Keratinocyte (primary cell): ENCODE results near the gene GJA4. TPM values are rescaled to one million over a fixed set of nuclear protein-coding genes. Genes with fewer than 3 reads are reported as not detected.
A peak's percentile ranks its signal among the peaks of the same experiment; 100 is the strongest.

ENCODE experiments used
- DNase-seq: peaks from one replicate; pipeline ENCODE4 v3.0.0-alpha.2; 2011; ENCODE audit warnings: low read depth, missing footprints, low spot score
- FAIRE-seq: peaks from 2 replicates; lab custom pipeline; 2011; peaks lifted over from hg19 to GRCh38; lab: Jason Lieb, UNC
- H2AFZ ChIP-seq: 2 replicates; pipeline ENCODE4 v1.6.0; 2012; ENCODE audit warnings: low read length, control low read depth, inconsistent platforms; ENCODE audit not compliant: control insufficient read depth
- H3K27ac ChIP-seq: 2 replicates; pipeline ENCODE4 v1.5.1; 2011; ENCODE audit warnings: low read length; ENCODE audit not compliant: control insufficient read depth, insufficient read depth
- H3K27me3 ChIP-seq: 3 replicates; pipeline ENCODE4 v1.6.0; 2011; ENCODE audit warnings: low read length; ENCODE audit not compliant: control insufficient read depth, insufficient read depth; ENCODE audit errors: extremely low read depth
- H3K36me3 ChIP-seq, 2 experiments: 2 replicates in 1 of 2; 3 replicates in 1 of 2; pipeline ENCODE4 v1.5.1; 2011; ENCODE audit warnings: low read length in 2 of 2, mild to moderate bottlenecking in 1 of 2; ENCODE audit not compliant: control insufficient read depth in 2 of 2, insufficient read depth in 2 of 2; ENCODE audit errors: extremely low read depth in 1 of 2
- H3K4me1 ChIP-seq: 3 replicates; pipeline ENCODE4 v1.5.1; 2011; ENCODE audit warnings: low read length; ENCODE audit not compliant: control insufficient read depth, insufficient read depth; ENCODE audit errors: extremely low read depth
- H3K4me2 ChIP-seq: 3 replicates; pipeline ENCODE4 v1.6.0; 2011; ENCODE audit warnings: low read depth, low read length; ENCODE audit not compliant: control insufficient read depth, insufficient read depth; ENCODE audit errors: extremely low read depth
- H3K4me3 ChIP-seq, 3 experiments: fragments of 200-600 bp in 1 of 3; sonication (generic) in 1 of 3; 2 replicates in 2 of 3; 3 replicates in 1 of 3; pipeline ENCODE4 v1.5.1; 2011 to 2016; ENCODE audit warnings: low read length in 3 of 3, mild to moderate bottlenecking in 3 of 3, control low read depth in 2 of 3, inconsistent platforms in 1 of 3, low read depth in 1 of 3, mixed read lengths in 1 of 3, mixed run types in 1 of 3, moderate library complexity in 1 of 3; ENCODE audit not compliant: control insufficient read depth in 2 of 3, insufficient read depth in 2 of 3; ENCODE audit errors: extremely low read depth in 1 of 3
- H3K79me2 ChIP-seq: 2 replicates; pipeline ENCODE4 v1.6.0; 2012; ENCODE audit warnings: low read length; ENCODE audit not compliant: control insufficient read depth, insufficient read depth
- H3K9ac ChIP-seq: 3 replicates; pipeline ENCODE4 v1.6.0; 2011; ENCODE audit warnings: low read length; ENCODE audit not compliant: control insufficient read depth, insufficient read depth; ENCODE audit errors: extremely low read depth
- H3K9me1 ChIP-seq: 3 replicates; pipeline ENCODE4 v1.6.0; 2011; ENCODE audit warnings: low read length; ENCODE audit not compliant: control insufficient read depth, insufficient read depth; ENCODE audit errors: extremely low read depth
- H3K9me3 ChIP-seq: 2 replicates; pipeline ENCODE4 v1.5.1; 2012; ENCODE audit warnings: low read depth, low read length; ENCODE audit not compliant: control insufficient read depth
- H4K20me1 ChIP-seq: 3 replicates; pipeline ENCODE4 v1.6.0; 2011; ENCODE audit warnings: low read length; ENCODE audit not compliant: control insufficient read depth, insufficient read depth; ENCODE audit errors: extremely low read depth
- CTCF ChIP-seq, 3 experiments: IDR thresholded peaks in 1 of 3; conservative IDR thresholded peaks in 1 of 3; optimal IDR thresholded peaks in 1 of 3; 2 replicates in 2 of 3; 3 replicates in 1 of 3; pipeline versions ENCODE3 to v1.5.1; 2011; ENCODE audit warnings: low read length in 3 of 3, mild to moderate bottlenecking in 3 of 3, moderate library complexity in 2 of 3, control low read depth in 1 of 3, inconsistent platforms in 1 of 3; ENCODE audit not compliant: insufficient read depth in 2 of 3; ENCODE audit errors: extremely low read depth in 1 of 3
- EZH2 ChIP-seq: IDR thresholded peaks from one replicate; pipeline ENCODE4 v1.6.1; 2012; ENCODE audit warnings: inconsistent platforms, mild to moderate bottlenecking, low read length, moderate library complexity
- dilution Hi-C: fragments of 300-500 bp; cut with MboI; formaldehyde crosslinking; loops from one replicate; pipeline ENCODE4 v1.7.0; 2020; ENCODE audit warnings: low sequenced_read_pairs; ENCODE audit not compliant: extremely low pct_ligation_motif_present
- polyA plus RNA-seq, 5 experiments: library from polyadenylated mRNA; depleted of rRNA in 3 of 5; stranded (reverse) in 3 of 5; stranded (forward) in 1 of 5; unstranded in 1 of 5; fragments of >200 nt; gene quantifications; 1 replicate in 1 of 5; 2 replicates in 3 of 5; 3 replicates in 1 of 5; pipeline versions ENCODE4 v1.2.1 to v1.2.3, GENCODE V29; 2011 to 2012; ENCODE audit warnings: missing spikeins in 2 of 5, low read depth in 1 of 5, low replicate concordance in 1 of 5

Gene GJA4
- polyA plus RNA-seq, 1 donor (not counting 4 experiments of a cell fraction or from before 2014, with no cell fraction given) = not detected

- FAIRE-seq = no peak
- H3K36me3 ChIP-seq = no peaks in the 10 kb centered on the region
- dilution Hi-C loops = no loop called here
Measured at GRCh38 chr1:34750610-34751009, 42.2 kb upstream of the GJA4 start.

GRCh38 chr1:34753163-34753562, 39.6 kb upstream of the GJA4 start:
- Histone ChIP-seq H3K27me3 (no peaks in the 10 kb centered on the region), H3K4me1 (peaks cover 41% of the 10 kb centered on the region), H3K27ac (peak overlapping the region; percentile 32), H3K9ac (no peak overlapping the region), H3K9me1 (no peaks in the 10 kb centered on the region), H4K20me1 (no peaks in the 10 kb centered on the region), H3K79me2 (peaks cover 32% of the 10 kb centered on the region), H3K9me3 (peaks cover 5% of the 10 kb centered on the region), H3K4me2 (peak overlapping the region; percentile 94), H3K36me3 (peaks cover 14 to 20% of the 10 kb centered on the region in 2 experiments), H2AFZ (no peak overlapping the region), H3K4me3 (peak overlapping the region in 1 of 3 experiments; percentile 24)
- DNase-seq (no peak), FAIRE-seq (peak; percentile 82)
- dilution Hi-C loops = no loop called here
- peak in 1 of 3 experiments; percentile 21 for TF ChIP-seq CTCF (optimal IDR thresholded peaks at IDR 0.05 in 1 of 3, IDR thresholded peaks at IDR 0.05 in 1 of 3, conservative IDR thresholded peaks at IDR 0.05 in 1 of 3; ENCODE audit: extremely low read depth in 1 of 3, insufficient read depth in 2 of 3, low read length in 3 of 3)
- TF ChIP-seq EZH2 = no peak

More at GRCh38 chr1:34750610-34751009, 42.2 kb upstream of the GJA4 start:
- H3K27me3 ChIP-seq = no peaks in the 10 kb centered on the region
- H3K79me2 ChIP-seq = peaks cover 6% of the 10 kb centered on the region
- H3K9ac ChIP-seq = no peak overlapping the region
- peaks cover 17% of the 10 kb centered on the region for H3K4me1 ChIP-seq
- H4K20me1 ChIP-seq = no peaks in the 10 kb centered on the region
- TF ChIP-seq EZH2 (no peak), CTCF (optimal IDR thresholded peaks at IDR 0.05 in 1 of 3, IDR thresholded peaks at IDR 0.05 in 1 of 3, conservative IDR thresholded peaks at IDR 0.05 in 1 of 3; ENCODE audit: extremely low read depth in 1 of 3, insufficient read depth in 2 of 3, low read length in 3 of 3) (no peak)
- no peak overlapping the region for H3K4me2 ChIP-seq
- H3K4me3 ChIP-seq = no peak overlapping the region
- no peak for DNase-seq
- H2AFZ ChIP-seq = no peak overlapping the region
- peaks cover 5% of the 10 kb centered on the region for H3K9me3 ChIP-seq
- no peak overlapping the region for H3K27ac ChIP-seq
- H3K9me1 ChIP-seq = no peaks in the 10 kb centered on the region
